ENCODE measurements around the gene ACLY.
A peak's percentile ranks its signal among the peaks of the same experiment; 100 is the strongest.
"Not testable (repeated sequence)": the region's sequence is repeated elsewhere in the genome, so short reads cannot be mapped to it uniquely, and the experiment has no call there.

ACLY gene

DNA sequence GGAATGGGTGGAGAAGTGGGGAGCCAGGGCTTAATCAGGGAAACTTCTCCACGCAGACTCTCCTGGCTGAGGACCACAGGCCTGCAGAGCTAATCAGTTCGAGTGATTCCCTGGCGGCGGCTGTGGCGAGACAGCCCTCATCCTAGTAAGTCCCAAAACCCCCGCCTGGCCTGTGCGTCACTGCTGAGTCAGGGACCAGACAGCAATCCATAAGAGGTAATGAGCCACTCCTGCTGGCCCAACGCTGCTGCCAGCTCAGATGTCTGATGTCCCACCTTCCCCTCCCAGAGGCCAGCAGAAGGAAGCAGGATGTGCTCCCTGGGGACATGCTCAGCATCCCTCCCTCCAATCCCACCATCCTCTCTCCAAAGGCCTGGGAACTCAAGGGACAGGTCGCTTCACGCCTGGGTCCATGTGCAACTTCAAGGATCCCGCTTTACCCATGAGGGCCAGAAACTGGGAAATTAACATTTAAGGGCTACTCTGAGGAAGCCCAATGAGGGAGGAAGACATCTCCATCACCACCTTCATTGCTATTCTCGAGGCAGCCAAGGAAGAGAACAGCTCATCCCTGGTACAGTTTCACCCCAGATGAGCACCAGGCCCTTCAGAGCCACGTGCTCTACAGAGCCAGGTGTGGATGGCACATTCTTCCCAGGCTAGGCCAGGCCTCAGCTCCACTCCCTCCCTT, 7.9 kb downstream of the ACLY start:
- no peak for DNase-seq (ENCODE audit: low spot score)

DNA sequence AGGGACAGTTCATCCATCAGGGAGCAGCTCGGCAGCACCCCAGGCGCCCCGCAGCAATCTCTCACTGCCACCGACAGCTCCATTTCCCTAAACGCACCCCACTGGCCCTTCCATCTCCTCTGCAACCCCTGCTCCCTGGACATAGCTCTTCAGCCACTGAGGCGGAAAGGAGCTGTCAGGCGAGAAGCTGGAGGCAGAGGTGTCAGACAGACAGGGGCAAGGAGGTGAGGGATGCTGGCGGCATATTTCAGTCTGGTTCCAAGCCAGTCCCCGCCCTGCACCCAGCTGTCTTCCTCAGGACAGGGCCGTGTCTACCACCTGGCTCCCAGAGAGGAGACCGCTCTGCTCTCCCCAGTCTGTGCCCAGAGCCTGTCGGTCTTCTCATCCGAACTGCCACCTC, 9.7 kb downstream of the ACLY start:
- DNase-seq (ENCODE audit: low spot score): no peak

DNA sequence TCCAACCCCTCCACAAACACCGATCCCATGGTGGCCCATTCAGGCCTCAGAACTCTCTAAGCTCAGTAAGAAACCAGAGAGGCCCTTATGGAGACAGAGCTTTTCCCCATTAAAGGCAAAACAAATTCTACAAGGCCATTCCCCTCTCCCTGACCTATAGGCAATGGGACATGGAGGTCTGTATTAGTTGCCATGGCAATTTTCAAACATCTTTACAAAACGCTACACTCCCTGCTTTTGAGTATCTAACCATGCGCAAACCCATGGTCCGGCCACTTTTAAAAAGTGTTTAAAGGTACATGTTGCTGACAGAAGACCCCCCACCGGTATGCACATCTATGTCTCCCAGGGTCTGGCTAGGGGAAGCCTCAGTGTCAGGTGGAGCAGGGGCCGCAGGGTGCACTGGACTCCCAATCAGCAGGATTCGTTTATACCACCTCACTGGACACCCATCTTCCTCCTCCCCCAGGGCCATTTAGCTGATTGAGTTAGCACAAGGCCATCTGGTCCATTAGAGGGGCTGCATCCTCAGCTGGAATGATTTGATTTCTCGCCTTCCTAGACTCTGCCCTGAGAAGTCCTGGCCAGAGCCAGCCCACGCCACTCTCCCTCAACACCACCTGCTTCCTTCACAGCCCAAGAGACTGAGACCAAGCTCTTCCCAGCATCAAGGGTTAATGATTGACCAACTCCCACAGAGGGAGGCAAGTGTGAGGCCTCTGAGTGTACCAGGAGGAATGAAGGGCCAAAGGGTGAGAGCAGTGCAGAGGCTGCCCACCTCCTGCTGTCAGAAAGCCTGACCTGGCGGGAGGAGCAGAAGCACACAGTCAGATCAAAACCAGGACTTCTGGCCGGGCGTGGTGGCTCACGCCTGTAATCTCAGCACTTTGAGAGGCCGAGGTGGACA, 10.9 kb downstream of the ACLY start:
- DNase-seq (ENCODE audit: low spot score): no peak

DNA sequence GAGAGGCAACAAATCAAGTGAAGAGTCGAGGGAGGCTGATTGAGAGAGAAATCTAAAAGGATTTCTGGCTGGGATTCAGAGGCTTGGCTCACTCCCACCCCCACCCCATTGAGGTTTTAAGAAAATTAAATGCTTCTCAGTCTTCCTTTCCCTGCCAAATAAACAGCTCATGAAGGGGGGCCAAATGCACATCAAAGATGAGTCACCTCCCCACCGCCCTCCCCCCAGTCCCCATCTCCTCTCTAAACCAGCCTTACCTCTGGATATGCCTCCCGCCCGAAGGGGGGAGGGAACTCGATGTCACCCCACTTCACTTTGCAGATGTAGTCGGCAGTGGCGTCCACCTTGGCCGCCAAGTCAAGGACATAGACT, 11.6 kb downstream of the ACLY start:
- no peak for DNase-seq (ENCODE audit: low spot score)

DNA sequence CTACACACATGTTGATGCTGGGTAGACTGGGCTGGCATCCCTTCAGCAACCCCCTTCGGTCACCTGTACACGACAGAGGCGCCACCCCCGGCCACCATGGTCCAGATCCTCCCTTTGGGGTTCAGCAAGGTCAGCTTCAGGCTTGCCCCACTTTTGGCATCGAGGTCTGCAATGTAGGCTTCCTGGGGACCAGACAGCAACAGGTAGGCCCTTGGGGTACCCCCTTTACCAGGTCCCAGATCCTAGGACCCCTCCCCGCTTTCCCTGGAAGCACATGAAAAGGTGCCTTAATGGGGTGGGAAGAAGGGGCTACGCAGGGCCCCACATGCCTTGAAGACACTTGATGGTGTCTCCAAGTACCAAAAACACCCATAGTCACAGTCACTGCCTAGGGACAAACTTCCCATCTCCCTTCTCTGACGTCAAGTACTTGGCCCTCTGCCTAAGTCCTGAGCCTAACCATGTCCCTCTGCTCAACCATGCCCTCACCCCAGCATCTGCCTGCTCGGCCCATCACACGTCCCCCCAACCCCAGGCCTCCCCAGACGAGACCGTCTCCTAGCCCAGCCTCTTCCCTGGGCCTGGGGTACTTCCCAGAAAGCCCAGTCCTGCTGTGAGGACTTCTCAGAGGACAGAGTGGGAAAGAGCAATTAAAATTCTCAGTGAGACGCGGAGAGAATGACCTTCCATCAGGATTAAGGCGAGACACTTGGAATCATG, 12.1 kb downstream of the ACLY start:
- DNase-seq (ENCODE audit: low spot score): no peak

DNA sequence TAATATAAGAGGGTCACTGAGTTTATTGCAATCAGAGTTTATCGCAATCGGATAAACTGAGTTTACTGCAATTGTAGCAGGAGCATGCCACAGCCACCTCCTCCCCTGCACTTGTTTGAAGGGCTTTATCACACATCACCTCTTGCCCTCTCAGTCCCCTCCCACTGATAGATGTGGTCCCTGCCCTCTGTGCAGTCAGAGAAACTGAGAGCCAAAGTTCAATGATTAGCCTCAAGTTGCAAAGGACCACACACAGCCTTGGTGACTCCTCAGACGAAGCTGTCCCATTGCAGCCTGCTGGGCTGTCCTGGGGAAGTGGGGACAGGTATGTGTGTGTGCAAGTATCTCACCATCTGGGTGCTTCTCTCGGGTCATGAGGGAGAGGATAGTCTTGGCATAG, 13.6 kb downstream of the ACLY start:
- no peak for DNase-seq (ENCODE audit: low spot score)

DNA sequence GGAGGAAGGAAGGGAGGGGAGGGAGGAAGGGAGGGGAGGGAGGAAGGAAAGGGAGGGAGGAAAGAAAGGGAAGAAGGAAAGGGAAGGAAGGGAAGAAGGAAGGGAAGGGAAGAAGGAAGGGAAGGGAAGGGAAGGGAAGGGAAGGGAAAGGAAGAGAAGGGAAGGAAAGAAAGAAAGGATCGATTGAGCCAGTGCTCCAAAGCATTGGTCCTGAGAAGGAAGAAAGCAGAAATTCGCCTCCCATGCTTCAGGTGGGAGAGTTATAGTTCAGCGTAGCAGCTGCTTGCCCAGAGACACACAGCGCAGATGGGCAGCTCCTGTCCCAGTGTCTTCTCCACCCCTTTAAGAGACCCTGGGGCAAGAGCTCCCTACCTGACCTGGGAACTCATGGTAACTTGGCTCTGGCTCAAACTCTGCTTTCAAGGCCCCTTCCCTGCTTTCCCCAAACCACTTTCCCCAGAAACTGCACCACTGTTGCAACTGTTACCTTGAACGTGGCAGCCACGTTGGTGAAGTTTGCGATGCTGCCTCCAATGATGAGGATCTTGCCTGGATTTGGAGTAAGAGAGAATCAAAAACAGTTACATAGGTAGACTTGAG, 14.4 kb downstream of the ACLY start:
- DNase-seq (ENCODE audit: low spot score): no peak

DNA sequence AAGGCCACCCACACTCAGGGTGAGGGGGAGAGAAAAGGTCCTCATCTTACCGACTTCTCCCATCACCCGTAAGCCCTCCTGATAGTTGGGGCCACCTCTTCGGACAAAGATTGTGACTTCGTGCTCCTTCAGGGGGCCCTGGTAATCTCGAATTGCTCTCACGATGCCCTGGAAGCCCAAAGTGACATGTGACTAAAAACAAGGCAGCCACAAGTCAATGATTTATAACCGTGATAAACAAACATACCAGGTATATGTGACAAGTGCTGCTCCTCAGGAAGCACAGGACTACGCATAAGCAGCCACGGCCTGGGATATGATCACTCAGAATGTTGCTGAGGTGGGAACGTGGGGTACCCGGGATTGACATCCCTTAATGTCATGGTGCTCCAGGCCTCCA, 17.1 kb downstream of the ACLY start:
- DNase-seq (ENCODE audit: low spot score): no peak

DNA sequence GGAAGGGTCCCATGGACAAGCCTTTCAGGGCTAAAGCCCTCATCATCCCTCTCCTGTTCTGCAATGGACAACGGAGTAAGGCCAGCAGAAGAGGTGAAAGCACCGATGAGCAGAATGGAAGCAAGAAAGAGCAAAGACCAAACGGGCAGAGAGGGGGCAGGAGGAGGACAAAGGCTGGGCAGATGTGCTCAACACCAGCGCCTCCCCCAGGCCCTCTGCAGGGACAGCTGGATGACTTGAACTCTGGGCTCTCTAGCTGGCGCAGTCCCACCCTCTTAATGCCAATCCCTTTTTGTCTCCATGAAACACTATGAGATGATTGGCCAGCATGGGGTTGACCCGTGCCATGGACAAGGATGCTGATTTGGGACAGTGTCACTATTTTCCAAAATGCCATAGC, 22.0 kb downstream of the ACLY start:
- DNase-seq (ENCODE audit: low spot score): no peak

DNA sequence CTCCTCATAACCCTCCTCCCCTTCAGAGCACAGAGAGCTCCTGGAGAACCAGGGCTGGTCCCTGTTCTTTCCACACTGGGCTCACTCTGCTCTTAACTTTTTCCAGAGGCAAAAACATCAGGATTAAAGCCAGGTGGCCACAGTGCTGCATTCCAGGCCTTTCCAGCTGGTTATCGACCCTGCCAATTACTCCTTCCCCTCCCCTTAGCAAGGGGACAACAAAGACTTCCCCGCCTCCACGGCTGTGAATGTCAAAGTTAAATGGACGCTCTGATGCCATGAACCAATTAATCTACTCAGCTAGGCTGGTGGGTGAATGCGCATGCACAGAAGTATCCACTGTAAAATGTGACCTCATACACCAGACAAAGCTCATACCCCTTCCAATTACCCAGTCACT, 23.1 kb downstream of the ACLY start:
- no peak for DNase-seq (ENCODE audit: low spot score)

DNA sequence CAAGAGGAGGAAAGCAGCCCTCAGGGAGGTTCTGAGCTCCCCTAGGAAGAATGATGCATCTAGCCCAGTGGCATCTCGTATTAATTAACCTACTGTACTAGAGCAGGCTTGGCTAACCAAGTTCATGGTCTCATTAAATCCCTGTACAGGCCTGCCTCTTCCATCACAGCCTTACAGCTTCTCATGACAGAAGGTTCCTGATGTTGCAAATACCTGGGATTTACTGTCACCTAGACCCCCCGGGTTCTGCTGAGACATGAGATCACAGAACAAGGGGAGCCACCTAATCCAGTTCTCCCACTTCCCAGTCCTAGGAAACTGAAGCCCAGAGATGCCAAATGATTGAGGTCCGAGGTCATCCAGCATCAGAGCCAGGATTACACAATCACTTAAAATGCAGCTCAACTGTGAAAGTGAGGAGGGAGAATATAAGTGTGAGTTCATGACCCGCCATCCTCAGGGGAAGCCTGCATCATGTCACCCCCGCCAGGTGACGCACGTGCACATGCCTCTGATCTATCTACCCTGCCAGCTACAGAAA, 23.9 kb downstream of the ACLY start:
- no peak for DNase-seq (ENCODE audit: low spot score)

DNA sequence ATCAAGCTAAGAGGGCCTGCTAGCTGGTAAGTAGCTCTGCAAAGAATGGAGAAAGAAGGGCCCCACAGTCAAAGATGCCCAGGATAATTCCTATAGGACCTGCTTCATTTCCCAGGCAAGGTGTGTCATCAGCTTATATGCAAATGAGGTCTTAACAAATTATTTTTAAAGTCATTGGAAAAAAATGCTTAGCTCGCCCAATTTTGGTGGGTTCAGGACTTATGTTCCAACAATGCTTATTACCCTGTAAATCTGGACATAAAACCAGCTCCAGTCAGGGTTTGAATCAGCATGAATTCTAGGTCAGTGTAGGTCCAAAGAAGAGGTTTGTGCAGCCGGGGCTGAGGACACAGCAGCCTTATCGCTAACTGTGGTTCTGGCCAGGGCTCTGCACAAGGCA, 25.4 kb downstream of the ACLY start:
- no peak for DNase-seq (ENCODE audit: low spot score)

DNA sequence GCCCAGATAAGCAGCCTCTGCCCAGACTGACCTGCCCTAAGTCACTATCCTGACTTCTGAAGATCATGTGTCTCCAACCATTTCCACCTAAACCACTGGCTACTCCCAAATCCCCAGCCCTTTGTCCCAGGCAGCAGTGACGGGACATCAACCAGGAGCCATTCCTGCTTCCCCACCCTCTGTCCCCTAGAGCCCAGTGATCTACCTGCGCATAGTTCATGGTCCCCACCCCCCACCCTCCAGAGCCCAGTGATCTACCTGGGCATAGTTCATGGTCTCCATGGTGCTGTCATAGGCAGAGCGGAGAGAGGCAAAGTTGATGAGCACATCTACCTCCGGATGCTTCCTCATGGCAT, 26.8 kb downstream of the ACLY start:
- no peak for DNase-seq (ENCODE audit: low spot score)

DNA sequence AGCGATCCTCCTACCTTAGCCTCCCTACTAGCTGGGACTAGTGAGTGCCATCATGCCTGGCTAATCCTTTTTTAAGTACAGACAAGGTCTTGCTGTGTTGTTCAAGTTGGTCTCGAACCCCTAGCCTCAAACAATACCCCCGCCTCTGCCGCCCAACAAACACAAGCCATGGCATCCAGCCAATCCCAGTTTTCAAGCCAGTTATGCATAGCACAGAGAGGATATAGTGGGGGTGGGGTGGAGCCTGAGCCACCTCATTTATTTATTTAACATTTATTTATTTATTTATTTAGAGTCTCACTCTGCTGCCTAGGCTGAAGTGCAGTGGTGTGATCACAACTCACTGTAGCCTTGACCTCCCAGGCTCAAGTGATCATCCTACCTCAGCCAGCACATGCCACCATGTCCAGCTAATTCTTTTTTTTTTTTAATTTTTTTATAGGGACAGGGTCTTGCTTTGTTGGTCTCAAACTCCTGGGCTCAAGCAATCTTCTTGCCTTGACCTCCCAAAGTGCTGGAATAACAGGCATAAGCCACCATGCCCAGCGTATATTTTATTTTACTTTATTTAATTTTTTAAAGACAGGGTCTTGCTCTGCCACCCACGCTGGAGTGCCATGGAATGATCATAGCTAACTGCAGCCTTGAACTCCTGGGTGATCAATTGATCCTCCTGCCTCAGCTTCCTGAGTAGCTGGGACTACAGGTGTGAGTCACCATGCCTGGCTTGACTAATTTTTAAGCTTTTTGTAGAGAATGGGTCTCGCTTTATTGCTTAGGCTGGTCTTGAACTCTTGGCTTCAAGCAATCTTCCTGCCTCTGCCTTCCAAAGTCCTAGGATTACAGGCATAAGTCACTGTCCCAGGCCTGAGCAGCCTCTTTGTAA, 27.4 kb downstream of the ACLY start:
- DNase-seq (ENCODE audit: low spot score): no peak

DNA sequence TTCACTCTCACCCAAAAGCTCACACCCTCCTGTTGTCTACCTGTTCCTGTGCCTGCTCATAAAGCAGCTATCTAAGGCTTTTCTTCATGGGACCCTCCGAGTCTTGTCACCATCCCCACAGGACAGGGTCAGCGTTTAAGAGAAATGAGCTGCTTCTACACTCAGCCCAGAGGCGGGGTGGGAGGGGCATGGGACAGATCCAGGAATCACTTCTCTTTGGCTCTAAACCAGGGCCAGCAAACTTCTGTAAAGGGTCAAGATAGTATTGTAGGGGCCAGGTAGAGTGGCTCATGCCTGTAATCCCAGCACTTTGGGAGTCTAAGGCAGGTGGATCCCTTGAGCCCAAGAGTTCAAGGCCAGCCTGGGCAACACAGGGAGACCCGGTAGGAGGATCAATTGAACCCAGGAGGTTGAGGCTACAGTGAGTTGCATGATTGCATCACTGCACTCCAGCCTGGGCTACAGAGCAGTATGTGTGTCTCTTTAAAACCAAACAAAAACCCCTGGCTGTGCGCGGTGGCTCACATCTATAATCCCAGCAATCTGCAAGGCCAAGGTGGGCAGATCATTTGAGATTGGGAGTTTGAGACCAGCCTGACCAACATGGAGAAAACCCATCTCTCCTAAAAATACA, 30.3 kb downstream of the ACLY start:
- DNase-seq (ENCODE audit: low spot score): no peak

DNA sequence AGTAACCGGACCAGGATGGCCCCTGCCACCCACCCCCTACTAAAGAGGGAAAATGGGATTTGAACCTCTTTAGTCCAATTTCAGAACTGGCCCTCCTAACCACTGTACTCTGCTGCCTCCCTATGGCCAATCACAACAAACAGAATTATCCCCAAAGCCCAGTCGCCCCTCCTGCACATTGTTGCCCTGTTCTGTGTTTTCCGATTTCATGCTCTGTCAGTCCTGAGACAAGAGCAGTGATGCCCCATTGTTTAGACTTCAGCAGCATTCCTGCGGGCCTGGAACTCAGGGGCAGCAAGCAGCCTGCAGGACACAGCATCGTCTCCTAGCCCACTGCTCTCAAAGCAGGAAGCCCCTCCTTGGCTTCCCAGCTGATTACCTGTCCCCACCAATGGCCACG, 33.0 kb downstream of the ACLY start:
- peak; percentile 37 for DNase-seq (ENCODE audit: low spot score)

DNA sequence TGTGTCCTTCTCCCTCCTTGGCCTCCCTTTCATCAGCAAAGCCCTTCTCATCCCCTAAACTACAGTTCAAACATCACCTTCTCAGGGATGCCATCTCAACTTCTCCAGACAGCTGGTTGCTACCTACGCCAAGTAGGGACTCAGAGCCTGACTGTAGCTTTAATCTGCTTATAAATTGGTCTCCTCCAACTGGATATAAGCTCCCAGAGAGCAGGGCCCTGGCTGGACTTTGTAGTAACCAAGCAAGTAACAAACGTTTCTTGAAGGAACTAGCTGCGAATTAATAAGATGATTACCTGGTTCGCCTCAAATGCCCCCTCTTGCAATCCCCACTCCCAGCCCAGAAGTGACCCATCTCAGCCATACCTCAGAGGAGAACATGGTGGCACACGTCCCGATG, 36.0 kb downstream of the ACLY start:
- DNase-seq (ENCODE audit: low spot score): no peak

DNA sequence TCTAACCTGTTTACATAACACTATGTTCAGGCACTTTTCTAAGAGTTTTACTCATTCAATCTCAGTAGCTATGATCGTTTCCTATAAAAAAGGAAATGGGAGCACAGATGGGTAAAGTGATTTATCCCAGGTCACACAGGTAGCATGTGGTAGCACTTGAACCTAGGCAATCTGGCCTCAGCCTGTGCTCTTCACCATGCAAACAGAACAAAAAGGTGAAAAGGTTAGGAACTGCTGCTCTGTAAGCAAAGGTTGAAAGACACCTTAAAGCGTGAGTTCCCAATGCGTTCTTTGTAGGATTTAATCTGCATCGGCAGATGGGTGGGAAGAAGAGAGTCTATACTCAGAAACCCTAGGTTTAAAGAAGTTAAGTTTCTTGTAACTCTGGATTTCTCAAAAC, 38.6 kb downstream of the ACLY start:
- DNase-seq (ENCODE audit: low spot score): no peak

DNA sequence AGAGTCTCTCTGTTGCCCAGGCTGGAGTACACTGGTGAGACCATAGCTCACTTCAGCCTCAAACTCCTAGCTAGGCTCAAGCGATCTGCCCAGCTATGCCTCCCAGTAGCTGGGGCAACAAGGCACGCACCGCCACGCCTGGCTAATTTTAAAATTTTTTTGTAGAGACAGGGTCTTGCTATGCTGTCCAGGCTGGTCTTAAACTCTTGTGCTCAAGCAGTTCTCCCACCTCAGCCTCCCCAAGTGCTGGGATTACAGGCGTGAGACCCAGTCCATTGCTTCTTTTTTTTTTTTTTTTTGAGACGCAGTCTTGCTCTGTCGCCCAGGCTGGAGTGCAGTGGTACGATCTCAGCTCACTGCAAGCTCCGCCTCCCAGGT, 44.5 kb downstream of the ACLY start:
- DNase-seq (ENCODE audit: low spot score): not testable (repeated sequence)

DNA sequence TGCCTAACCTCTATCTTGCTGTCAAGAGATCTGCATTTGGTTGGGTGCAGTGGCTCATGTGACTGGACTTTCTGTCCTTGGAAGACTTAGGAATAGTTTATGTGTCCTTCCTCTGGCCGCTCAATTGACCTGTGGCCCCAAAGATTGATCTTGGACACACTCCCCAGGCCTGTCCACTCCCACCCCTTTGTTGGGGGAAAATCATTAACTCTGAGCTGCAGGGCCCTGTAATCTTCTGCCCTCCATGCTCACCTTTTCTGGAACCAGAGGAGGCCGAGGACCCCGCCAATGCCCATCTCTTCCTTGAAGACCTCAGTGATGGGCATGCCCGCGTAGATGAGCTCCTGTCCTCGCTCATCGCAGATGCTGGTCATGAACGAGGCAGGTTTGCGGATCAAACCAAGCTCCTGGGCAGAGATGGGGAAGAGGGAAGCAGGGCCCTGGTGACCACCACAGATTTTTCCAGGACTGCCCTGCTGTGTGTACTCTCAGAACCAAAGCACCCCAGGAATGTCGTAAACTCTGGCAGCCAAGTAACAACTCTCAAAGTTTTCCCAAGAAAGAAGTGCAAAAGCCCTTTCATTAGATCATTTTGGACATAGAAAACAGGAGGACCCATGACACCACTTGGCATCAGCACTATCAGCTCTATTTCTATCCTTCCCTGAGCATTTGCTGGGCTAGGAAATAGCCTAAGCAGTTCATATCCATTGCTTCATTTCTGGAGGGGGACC, 45.0 kb downstream of the ACLY start:
- DNase-seq (ENCODE audit: low spot score): no peak

All from cerebellar cortex (tissue), 1 donor.